HepG2 (cell line): ENCODE data around the gene TXNDC11. TPM values are rescaled to one million over a fixed set of nuclear protein-coding genes. Genes with fewer than 3 reads are reported as not detected.

Source experiments
- CAMTA2 ChIP-seq: sonication (generic); formaldehyde crosslinking; IDR thresholded peaks from 2 replicates; pipeline ENCODE4 v1.4.0; 2020; ENCODE audit warnings: mild to moderate bottlenecking, missing genetic modification reagents, borderline replicate concordance
- RXRA ChIP-seq: sonication (generic); formaldehyde crosslinking; IDR thresholded peaks from 2 replicates; pipeline ENCODE4 v1.5.1; 2020; ENCODE audit warnings: missing genetic modification reagents
- SIN3A ChIP-seq: IDR thresholded peaks from 2 replicates; pipeline ENCODE4 v1.6.1; 2011; ENCODE audit warnings: low read depth, mild to moderate bottlenecking, control low read depth, low read length, borderline replicate concordance
- TCF12 ChIP-seq, 2 experiments: fragments of 450-650 bp in 1 of 2; sonication (generic) in 1 of 2; formaldehyde crosslinking in 1 of 2; IDR thresholded peaks; 2 replicates each; pipeline versions ENCODE4 v1.6.1 to v1.8.0; 2017 to 2022; ENCODE audit warnings: antibody characterized with exemption in 1 of 2, mild to moderate bottlenecking in 1 of 2, missing genetic modification reagents in 1 of 2, moderate library complexity in 1 of 2
- ZNF264 ChIP-seq: sonication (generic); formaldehyde crosslinking; IDR thresholded peaks from 2 replicates; pipeline ENCODE4 v1.4.0; 2020; ENCODE audit warnings: missing genetic modification reagents
- ZNF337 ChIP-seq: sonication (generic); formaldehyde crosslinking; IDR thresholded peaks from 2 replicates; pipeline ENCODE4 v1.5.1; 2020; ENCODE audit warnings: missing genetic modification reagents, low read depth, mild to moderate bottlenecking, borderline replicate concordance
- ZNF441 ChIP-seq: sonication (generic); formaldehyde crosslinking; IDR thresholded peaks from 2 replicates; pipeline ENCODE4 v1.7.0; 2021; ENCODE audit warnings: missing genetic modification reagents, borderline replicate concordance
- ZNF446 ChIP-seq: sonication (generic); formaldehyde crosslinking; IDR thresholded peaks from 2 replicates; pipeline ENCODE4 v1.5.0; 2020; ENCODE audit warnings: mild to moderate bottlenecking, missing genetic modification reagents
- ZNF556 ChIP-seq: sonication (generic); formaldehyde crosslinking; IDR thresholded peaks from 2 replicates; pipeline ENCODE4 v1.4.0; 2020; ENCODE audit warnings: mild to moderate bottlenecking, missing genetic modification reagents, borderline replicate concordance
- ZNF562 ChIP-seq: sonication (generic); formaldehyde crosslinking; IDR thresholded peaks from 2 replicates; pipeline ENCODE4 v1.8.0; 2022; ENCODE audit warnings: missing genetic modification reagents, borderline replicate concordance
- ZNF687 ChIP-seq: sonication (generic); formaldehyde crosslinking; IDR thresholded peaks from 2 replicates; pipeline ENCODE4 v1.5.1; 2020; ENCODE audit warnings: mild to moderate bottlenecking, missing genetic modification reagents, moderate library complexity
- polyA plus RNA-seq, 8 experiments: library from polyadenylated mRNA; depleted of rRNA in 3 of 8; stranded (reverse) in 7 of 8; unstranded in 1 of 8; fragments of >200 nt; fragmentation: Illumina TruSeq in 4 of 8; extraction: Trizol in 4 of 8; gene quantifications; 2 replicates each; pipeline versions ENCODE4 v1.2.1 to v1.2.3, GENCODE V29; 2011 to 2016; ENCODE audit warnings: low read depth in 4 of 8, missing spikeins in 1 of 8, mixed read lengths in 1 of 8; ENCODE audit not compliant: insufficient read depth in 1 of 8
- total RNA-seq, 5 experiments: library from RNA; depleted of rRNA; stranded (reverse); fragments of >200 nt; fragmentation: Illumina TruSeq; extraction: Trizol; gene quantifications; 2 replicates each; pipeline ENCODE4 v1.2.3, GENCODE V29; 2016; ENCODE audit warnings: low read depth in 1 of 5
- TF ChIP-seq, protein P1 (sequence below): sonication (generic); formaldehyde crosslinking; IDR thresholded peaks from 2 replicates; pipeline ENCODE4 v1.5.1; 2020; ENCODE audit warnings: mild to moderate bottlenecking, missing genetic modification reagents, borderline replicate concordance
- TF ChIP-seq, protein P2 (sequence below): sonication (generic); formaldehyde crosslinking; IDR thresholded peaks from 2 replicates; pipeline ENCODE4 v1.5.1; 2020; ENCODE audit warnings: mild to moderate bottlenecking, moderate library complexity, missing genetic modification reagents
- TF ChIP-seq, protein P3 (sequence below): sonication (generic); formaldehyde crosslinking; conservative IDR thresholded peaks from 2 replicates; pipeline ENCODE4 v1.5.0; 2020; ENCODE audit warnings: missing genetic modification reagents

The TXNDC11 gene
- total and polyA plus RNA-seq, 2 of the 13 experiments (the other 11 are each of a cell fraction or from before 2014, with no cell fraction given): 74.9 to 123 TPM

GRCh38 chr16:11667824-11668622, 74.6 kb downstream of the TXNDC11 start, which contains the start of gene SNN (continued):
- TF ChIP-seq TCF12 (IDR thresholded peaks at IDR 0.05) (no peak), TCF12 (CRISPR knock-in tag; IDR thresholded peaks at IDR 0.05) (no peak), SIN3A (0 out of 2 replicates have a peak, but pooled peaks have one; percentile 18), RXRA (peak; percentile 74), ZNF556 (CRISPR knock-in tag) (no peak), ZNF264 (CRISPR knock-in tag) (no peak), ZNF441 (CRISPR knock-in tag) (peak; percentile 78; the same call in 1 of the 2 replicates), CAMTA2 (CRISPR knock-in tag) (0 out of 2 replicates have a peak, but pooled peaks have one; percentile 47), ZNF687 (CRISPR knock-in tag) (peak; percentile 85), ZNF446 (no peak), ZNF562 (CRISPR knock-in tag) (no peak), ZNF337 (CRISPR knock-in tag) (no peak)
- TF ChIP-seq, protein P1, sequence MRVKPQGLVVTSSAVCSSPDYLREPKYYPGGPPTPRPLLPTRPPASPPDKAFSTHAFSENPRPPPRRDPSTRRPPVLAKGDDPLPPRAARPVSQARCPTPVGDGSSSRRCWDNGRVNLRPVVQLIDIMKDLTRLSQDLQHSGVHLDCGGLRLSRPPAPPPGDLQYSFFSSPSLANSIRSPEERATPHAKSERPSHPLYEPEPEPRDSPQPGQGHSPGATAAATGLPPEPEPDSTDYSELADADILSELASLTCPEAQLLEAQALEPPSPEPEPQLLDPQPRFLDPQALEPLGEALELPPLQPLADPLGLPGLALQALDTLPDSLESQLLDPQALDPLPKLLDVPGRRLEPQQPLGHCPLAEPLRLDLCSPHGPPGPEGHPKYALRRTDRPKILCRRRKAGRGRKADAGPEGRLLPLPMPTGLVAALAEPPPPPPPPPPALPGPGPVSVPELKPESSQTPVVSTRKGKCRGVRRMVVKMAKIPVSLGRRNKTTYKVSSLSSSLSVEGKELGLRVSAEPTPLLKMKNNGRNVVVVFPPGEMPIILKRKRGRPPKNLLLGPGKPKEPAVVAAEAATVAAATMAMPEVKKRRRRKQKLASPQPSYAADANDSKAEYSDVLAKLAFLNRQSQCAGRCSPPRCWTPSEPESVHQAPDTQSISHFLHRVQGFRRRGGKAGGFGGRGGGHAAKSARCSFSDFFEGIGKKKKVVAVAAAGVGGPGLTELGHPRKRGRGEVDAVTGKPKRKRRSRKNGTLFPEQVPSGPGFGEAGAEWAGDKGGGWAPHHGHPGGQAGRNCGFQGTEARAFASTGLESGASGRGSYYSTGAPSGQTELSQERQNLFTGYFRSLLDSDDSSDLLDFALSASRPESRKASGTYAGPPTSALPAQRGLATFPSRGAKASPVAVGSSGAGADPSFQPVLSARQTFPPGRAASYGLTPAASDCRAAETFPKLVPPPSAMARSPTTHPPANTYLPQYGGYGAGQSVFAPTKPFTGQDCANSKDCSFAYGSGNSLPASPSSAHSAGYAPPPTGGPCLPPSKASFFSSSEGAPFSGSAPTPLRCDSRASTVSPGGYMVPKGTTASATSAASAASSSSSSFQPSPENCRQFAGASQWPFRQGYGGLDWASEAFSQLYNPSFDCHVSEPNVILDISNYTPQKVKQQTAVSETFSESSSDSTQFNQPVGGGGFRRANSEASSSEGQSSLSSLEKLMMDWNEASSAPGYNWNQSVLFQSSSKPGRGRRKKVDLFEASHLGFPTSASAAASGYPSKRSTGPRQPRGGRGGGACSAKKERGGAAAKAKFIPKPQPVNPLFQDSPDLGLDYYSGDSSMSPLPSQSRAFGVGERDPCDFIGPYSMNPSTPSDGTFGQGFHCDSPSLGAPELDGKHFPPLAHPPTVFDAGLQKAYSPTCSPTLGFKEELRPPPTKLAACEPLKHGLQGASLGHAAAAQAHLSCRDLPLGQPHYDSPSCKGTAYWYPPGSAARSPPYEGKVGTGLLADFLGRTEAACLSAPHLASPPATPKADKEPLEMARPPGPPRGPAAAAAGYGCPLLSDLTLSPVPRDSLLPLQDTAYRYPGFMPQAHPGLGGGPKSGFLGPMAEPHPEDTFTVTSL (CRISPR knock-in tag): no peak
- TF ChIP-seq, protein P2, sequence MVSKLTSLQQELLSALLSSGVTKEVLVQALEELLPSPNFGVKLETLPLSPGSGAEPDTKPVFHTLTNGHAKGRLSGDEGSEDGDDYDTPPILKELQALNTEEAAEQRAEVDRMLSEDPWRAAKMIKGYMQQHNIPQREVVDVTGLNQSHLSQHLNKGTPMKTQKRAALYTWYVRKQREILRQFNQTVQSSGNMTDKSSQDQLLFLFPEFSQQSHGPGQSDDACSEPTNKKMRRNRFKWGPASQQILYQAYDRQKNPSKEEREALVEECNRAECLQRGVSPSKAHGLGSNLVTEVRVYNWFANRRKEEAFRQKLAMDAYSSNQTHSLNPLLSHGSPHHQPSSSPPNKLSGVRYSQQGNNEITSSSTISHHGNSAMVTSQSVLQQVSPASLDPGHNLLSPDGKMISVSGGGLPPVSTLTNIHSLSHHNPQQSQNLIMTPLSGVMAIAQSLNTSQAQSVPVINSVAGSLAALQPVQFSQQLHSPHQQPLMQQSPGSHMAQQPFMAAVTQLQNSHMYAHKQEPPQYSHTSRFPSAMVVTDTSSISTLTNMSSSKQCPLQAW: 0 out of 2 replicates have a peak, but pooled peaks have one; percentile 37
- TF ChIP-seq, protein P3, sequence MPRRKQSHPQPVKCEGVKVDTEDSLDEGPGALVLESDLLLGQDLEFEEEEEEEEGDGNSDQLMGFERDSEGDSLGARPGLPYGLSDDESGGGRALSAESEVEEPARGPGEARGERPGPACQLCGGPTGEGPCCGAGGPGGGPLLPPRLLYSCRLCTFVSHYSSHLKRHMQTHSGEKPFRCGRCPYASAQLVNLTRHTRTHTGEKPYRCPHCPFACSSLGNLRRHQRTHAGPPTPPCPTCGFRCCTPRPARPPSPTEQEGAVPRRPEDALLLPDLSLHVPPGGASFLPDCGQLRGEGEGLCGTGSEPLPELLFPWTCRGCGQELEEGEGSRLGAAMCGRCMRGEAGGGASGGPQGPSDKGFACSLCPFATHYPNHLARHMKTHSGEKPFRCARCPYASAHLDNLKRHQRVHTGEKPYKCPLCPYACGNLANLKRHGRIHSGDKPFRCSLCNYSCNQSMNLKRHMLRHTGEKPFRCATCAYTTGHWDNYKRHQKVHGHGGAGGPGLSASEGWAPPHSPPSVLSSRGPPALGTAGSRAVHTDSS (CRISPR knock-in tag): no peak
